ENCODE results near the gene ZBTB40. TPM values are rescaled to one million over a fixed set of nuclear protein-coding genes. Genes with fewer than 3 reads are reported as not detected.

The ZBTB40 gene
- polyA plus RNA-seq, 3 donors = 1.1 to 17.8 (median 1.3) TPM

DNA sequence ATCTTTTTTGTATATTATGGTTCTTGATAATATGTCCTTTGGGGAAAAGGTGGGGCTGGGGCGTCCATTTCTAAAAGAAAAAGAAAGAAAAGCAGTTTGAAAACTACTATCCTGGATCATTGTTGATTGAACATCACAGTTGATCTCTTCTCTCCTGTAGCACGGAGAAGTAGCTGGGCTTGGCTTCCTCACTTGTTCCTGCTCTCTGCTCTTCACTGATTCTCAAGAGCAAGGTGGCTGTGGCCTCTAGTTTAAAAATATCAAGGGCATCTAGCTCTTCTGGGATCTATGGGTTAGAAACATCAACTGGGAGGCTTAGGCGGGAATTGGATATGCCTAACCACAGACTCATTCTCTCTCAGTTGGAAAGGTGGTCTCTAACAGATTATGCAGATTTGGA lies 73.6 kb downstream of the ZBTB40 start:
- DNase-seq = no peak
- Histone ChIP-seq H4K20me1 (ENCODE audit: insufficient read depth, low read length) (no peaks in the 10 kb centered on the region), H3K36me3 (replicated peaks in 1 of 2; ENCODE audit: control insufficient read depth in 1 of 2, insufficient read depth in 2 of 2, low read length in 2 of 2) (peaks cover 64 to 98% of the 10 kb centered on the region in 2 donors), H3K27ac (ENCODE audit: low read depth in 1 of 2, low read length in 2 of 2) (no peak overlapping the region), H3K4me1 (ENCODE audit: control insufficient read depth in 1 of 2, insufficient read depth in 2 of 2, low read length in 2 of 2) (no peaks in the 10 kb centered on the region), H2AFZ (ENCODE audit: insufficient read depth, low read depth, low read length, poor library complexity, severe bottlenecking) (no peak overlapping the region), H3K9ac (ENCODE audit: insufficient read depth, low read length, poor library complexity, severe bottlenecking) (no peak overlapping the region), H3K4me3 (replicated peaks in 1 of 3; ENCODE audit: low read depth in 2 of 3, low read length in 3 of 3) (no peak overlapping the region), H3K79me2 (ENCODE audit: insufficient read depth, low read length) (no peaks in the 10 kb centered on the region), H3K9me3 (replicated peaks in 1 of 2; ENCODE audit: control insufficient read depth in 1 of 2, insufficient read depth in 1 of 2, low read length in 2 of 2) (no peaks in the 10 kb centered on the region), H3K4me2 (replicated peaks; ENCODE audit: extremely low read depth, low read length, poor library complexity, severe bottlenecking) (no peak overlapping the region), H3K27me3 (ENCODE audit: control insufficient read depth in 2 of 2, insufficient read depth in 2 of 2, low read length in 2 of 2) (no peaks in the 10 kb centered on the region)
- H3K9me3 Mint-ChIP-seq = no peaks in the 10 kb centered on the region
- no peaks in the 10 kb centered on the region for H3K27me3 Mint-ChIP-seq (ENCODE audit: low read depth in 3 of 3)
- intact Hi-C loops (cut with micrococcal nuclease) = no loop called here
- H3K4me3 Mint-ChIP-seq = no peak overlapping the region
- H3K4me1 Mint-ChIP-seq = peaks cover 2% of the 10 kb centered on the region
- WGBS (ENCODE audit: insufficient coverage) = no CpG with 5 or more reads among the region's 3 CpGs
- TF ChIP-seq, protein P1, sequence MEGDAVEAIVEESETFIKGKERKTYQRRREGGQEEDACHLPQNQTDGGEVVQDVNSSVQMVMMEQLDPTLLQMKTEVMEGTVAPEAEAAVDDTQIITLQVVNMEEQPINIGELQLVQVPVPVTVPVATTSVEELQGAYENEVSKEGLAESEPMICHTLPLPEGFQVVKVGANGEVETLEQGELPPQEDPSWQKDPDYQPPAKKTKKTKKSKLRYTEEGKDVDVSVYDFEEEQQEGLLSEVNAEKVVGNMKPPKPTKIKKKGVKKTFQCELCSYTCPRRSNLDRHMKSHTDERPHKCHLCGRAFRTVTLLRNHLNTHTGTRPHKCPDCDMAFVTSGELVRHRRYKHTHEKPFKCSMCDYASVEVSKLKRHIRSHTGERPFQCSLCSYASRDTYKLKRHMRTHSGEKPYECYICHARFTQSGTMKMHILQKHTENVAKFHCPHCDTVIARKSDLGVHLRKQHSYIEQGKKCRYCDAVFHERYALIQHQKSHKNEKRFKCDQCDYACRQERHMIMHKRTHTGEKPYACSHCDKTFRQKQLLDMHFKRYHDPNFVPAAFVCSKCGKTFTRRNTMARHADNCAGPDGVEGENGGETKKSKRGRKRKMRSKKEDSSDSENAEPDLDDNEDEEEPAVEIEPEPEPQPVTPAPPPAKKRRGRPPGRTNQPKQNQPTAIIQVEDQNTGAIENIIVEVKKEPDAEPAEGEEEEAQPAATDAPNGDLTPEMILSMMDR (IDR thresholded peaks at IDR 0.05) = no peak
- H3K27ac Mint-ChIP-seq = no peak overlapping the region
- H3K36me3 Mint-ChIP-seq = peaks cover 90 to 97% of the 10 kb centered on the region in 2 donors

DNA sequence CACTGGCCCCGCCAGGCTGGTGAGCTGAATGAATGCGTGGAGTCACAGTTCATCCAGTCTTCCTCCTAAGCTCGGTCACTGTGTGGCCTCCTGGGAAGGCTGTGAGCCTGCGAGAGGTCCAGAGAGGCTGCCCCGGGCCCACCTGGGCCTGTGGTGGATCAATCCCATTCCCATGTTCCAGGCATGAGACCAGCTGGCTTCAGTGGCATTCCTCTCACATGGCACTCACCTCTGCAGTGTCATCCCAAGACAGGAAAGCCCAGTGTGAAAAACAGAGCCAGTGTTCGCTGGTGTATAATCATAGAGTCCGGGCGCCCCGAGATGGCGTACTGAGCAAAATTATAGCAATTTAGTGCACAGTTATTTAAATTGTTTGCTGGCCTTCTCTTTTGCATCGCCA lies 74.0 kb downstream of the ZBTB40 start:
- peaks cover 88 to 95% of the 10 kb centered on the region in 2 donors for H3K36me3 Mint-ChIP-seq
- H3K4me1 Mint-ChIP-seq = peaks cover 2% of the 10 kb centered on the region
- no peak overlapping the region for H3K9ac ChIP-seq (ENCODE audit: insufficient read depth, low read length, poor library complexity, severe bottlenecking)
- intact Hi-C loops (cut with micrococcal nuclease) = no loop called here
- H3K27me3 Mint-ChIP-seq (ENCODE audit: low read depth in 3 of 3) = no peaks in the 10 kb centered on the region
- 100% methylated on average over 11 of the region's 11 CpGs for WGBS (ENCODE audit: insufficient coverage)
- no peaks in the 10 kb centered on the region for H3K4me1 ChIP-seq (ENCODE audit: control insufficient read depth in 1 of 2, insufficient read depth in 2 of 2, low read length in 2 of 2)
- TF ChIP-seq, protein P1 (IDR thresholded peaks at IDR 0.05) = no peak
- no peak overlapping the region for H3K4me3 Mint-ChIP-seq
- peaks cover 60 to 95% of the 10 kb centered on the region in 2 donors for H3K36me3 ChIP-seq (replicated peaks in 1 of 2; ENCODE audit: control insufficient read depth in 1 of 2, insufficient read depth in 2 of 2, low read length in 2 of 2)
- no peak for DNase-seq
- no peaks in the 10 kb centered on the region for H3K9me3 ChIP-seq (replicated peaks in 1 of 2; ENCODE audit: control insufficient read depth in 1 of 2, insufficient read depth in 1 of 2, low read length in 2 of 2)
- no peaks in the 10 kb centered on the region for H3K79me2 ChIP-seq (ENCODE audit: insufficient read depth, low read length)
- H4K20me1 ChIP-seq (ENCODE audit: insufficient read depth, low read length) = no peaks in the 10 kb centered on the region
- H3K4me3 ChIP-seq (replicated peaks in 1 of 3; ENCODE audit: low read depth in 2 of 3, low read length in 3 of 3) = no peak overlapping the region
- H3K27me3 ChIP-seq (ENCODE audit: control insufficient read depth in 2 of 2, insufficient read depth in 2 of 2, low read length in 2 of 2) = no peaks in the 10 kb centered on the region
- no peak overlapping the region for H2AFZ ChIP-seq (ENCODE audit: insufficient read depth, low read depth, low read length, poor library complexity, severe bottlenecking)
- no peak overlapping the region for H3K27ac ChIP-seq (ENCODE audit: low read depth in 1 of 2, low read length in 2 of 2)
- no peak overlapping the region for H3K4me2 ChIP-seq (replicated peaks; ENCODE audit: extremely low read depth, low read length, poor library complexity, severe bottlenecking)
- H3K27ac Mint-ChIP-seq = no peak overlapping the region
- no peaks in the 10 kb centered on the region for H3K9me3 Mint-ChIP-seq
